CD4-positive, alpha-beta T cell treated with Interleukin-2 at 100 ng/mL for 4 hours (primary cell): Measurements from ENCODE around the gene DSC2.

ENCODE experiments used
- DNase-seq: peaks from one replicate; pipeline ENCODE4 v3.0.0-alpha.2; 2020; ENCODE audit warnings: low spot score

Gene DSC2

DNA sequence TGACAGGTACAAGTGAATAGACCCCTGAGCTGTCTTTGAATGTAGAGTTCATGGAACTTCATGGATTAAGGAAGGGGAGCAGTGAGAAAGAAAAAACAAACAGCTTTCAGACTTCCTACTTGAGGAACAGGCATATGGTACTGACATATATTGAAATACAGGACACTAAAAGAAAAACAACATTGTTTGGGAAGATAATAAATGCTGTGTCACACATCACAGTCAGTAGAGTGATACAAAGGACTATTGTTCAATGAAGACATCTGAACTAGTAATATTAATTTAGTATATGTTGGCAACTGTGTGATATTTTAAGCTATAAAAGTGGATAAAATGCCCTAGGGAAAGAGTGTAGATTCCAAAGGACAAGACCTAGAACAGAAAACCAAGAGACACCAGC is 3.3 kb downstream of the DSC2 start:
- DNase-seq: no peak

DNA sequence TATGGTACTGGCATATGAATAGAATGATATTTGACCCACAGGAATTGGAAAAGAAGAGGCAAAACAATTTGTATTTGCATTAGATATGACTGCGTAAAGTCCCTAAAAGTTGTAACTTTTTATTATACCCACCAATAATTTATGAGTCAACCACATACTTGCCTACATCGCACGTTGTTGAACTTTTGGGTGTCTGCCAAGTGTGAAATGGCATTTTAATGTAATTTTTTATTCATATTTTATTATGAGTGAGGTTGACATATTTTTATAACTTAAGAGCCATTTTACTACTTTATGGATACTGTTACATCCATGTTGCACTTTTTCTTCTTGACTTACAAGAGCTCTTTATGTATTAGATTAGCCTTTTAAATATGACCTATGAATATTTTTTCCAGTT is 4.6 kb downstream of the DSC2 start:
- DNase-seq: no peak

DNA sequence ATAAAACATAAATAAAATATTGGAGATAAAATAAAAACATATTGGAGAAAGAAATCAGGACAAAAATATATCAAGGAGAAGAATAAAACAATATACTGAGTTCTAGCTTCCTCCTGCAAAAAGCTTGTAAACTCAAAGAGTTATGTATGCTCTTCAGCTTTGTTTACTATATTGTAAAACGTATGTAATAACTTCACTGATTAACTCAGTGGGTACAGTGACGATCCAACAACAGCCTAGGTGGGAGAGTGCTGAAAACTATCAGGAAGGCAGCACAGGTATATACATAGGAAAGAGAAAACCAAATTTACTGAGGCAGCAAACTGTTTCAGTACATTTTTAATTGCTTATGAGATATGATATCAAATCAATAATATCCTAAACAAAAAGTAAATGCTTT is 8.3 kb downstream of the DSC2 start:
- no peak for DNase-seq

DNA sequence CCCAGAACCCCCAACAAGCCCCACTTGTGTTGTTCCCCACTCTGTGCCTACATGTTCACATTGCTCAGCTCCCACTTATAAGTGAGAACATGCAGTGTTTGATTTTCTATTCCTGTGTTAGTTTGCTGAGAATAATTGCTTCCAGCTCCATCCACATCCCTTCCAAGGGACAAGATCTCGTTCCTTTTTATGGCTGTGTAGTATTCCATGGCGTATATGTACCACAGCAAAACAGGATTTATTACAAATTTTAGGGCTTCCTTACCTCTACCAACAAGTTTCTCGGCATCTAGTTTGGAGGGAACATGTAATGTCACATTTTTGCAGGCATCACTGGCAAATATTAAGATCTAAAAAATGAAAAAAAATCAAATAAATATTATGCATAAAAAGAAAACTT is 8.9 kb downstream of the DSC2 start:
- no peak for DNase-seq

DNA sequence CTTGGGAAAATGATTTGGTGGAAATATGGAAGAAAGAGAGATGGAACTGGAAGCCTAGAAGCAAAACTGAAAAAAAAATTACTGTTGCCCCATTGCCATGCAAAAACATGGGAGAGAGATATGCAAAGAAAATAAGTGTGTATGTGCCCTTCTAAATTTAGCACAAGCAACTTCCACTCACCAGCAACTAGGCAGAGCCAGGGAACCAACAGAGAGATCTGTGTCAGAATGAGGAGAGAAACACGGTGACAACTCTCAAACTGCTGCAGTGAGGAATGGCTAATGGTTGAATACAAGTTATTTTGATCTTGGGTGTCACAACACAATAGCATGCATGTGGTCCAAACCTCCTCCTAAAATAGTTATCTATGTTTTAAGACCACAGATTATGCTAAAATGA is 10.9 kb downstream of the DSC2 start:
- DNase-seq: no peak

DNA sequence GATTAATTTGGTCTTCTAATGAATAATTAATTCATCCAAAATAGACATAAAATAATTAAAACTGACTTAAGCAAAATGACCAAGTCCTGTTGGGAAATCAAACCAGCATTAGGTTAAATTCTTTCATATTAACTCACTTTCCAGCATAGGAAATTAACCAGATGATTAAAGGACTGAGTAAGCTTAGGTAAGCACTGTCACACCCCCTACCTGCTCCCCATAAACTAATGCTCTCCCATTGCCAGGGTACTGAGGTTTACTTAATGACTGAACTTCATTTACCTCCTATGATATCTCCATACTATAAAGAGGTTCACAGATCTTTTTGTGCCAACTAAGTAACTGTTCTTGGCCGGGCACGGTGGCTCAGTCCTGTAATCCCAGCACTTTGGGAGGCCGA is 13.7 kb downstream of the DSC2 start:
- DNase-seq: no peak

DNA sequence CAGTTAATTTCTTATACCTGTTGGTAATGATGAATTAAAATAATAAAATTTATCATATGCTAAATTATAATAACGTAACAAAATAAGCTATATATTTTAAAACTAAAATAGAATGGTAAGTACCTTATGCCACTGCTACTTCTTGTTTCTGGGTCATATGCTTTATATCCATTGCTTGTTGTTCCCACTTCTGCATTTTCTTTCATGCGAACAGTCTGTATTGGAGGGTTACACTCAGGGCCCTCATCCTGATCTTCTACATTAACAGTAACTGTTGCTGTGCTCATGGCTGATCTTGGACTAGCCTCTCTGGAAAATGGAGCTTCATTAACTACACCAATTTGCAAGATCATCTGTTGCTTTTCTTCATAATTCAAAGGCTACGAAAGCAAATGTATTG is 22.2 kb downstream of the DSC2 start:
- DNase-seq: no peak

DNA sequence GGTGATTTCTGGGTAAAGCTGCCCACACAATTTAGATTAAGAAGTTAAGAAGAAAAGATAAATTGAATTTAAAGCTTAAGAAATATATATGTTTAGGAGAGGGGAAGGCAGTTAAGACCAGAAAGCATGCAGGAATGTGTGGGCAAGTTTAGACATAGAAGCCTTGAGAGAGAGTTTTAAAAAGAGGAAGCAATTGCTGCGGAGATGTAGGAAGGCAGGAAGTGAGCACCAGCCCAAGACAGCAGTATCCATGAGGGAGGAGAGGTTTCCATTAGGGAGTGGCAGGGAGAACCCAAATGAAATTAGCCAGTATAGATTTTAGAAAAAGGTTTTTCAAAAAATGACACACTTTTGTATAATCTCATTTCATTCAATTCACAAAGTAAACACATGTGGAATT is 24.3 kb downstream of the DSC2 start:
- DNase-seq: no peak

DNA sequence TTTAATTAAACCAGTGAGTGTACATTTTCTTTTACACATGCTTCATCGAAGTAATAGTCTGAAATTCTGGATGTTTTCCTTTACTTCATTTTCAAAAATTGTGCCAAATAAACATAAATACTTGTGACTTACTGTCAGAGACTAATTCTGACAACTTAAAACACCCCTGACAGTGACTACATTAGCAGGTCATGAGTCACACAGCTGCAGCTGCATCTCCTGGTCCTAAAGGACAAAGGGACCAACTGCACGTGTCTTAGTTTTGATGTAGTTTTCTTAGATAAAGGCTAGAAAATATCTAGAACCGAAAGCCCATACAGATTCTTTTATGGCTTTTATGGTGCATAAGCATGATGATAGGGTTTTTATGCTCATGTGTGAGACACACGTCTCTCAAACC is 30.0 kb downstream of the DSC2 start:
- no peak for DNase-seq

DNA sequence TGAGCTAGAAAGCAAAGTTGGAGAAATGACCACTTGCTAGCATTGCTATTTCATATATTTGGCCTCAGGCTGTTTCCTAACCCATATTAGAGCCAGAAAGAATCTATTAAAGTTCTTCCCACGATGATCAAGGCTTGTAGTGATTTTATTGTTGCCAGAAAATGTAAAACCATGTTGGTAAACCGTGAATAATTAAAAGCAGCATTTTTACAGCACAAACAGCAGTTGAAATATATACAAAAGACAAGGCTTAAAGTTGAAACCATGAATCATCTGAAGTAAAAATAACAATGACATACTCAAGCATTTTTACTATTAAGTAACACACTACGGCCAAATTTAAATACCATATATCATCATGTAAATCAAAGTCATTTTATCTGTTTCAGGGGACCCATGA is 32.0 kb downstream of the DSC2 start:
- no peak for DNase-seq

DNA sequence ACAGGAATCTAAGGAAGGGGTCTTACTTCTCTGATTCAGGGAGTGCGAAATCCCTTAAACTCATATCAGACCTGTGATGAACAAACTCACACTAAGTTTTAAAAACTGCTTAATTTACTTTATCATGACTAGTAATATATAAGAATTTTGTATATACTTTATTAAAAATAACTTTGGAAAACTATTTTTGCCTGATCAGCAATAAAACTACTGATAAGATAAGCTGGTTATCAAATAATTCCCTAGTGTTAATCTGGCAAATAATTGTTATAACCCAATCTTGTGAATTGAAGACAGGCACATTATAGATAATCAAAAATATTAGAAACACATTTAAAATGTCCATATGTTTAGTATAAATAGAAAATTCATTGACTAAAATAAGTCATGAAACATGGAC is 36.0 kb downstream of the DSC2 start:
- no peak for DNase-seq

DNA sequence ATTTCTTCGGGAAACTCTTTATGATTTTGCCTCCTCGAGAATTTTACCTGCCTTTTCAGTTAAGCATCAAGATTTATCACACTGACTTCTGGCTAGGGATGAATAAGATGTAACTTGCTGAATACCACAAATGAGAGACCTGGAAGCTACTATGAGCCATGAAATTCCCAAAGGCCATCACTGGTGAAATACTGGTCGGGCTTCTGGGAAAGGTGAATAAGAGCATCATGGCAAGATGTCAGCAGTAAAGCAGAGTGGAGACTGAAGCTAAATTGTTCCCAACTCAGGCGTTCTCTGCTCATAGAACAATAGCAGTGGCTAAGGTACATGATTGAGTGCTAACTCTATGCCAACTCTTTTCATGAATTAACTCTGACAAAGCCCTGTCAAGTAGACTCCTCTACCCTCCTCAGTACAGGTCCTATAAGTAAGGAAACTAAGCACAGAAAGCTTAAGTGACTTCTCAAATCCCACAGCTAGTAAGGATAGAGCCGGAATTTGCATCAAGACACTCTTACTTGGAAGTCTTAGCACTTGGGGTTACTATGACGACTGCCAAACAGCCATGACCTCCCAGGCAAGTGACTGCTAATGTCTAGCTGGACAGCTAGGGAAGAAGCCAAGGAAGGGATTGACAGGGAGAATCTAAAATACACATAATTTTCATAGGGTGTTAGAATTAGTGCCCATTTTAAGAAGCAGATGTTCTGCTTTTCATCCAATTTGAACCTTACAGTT is 37.0 kb downstream of the DSC2 start:
- DNase-seq: no peak

DNA sequence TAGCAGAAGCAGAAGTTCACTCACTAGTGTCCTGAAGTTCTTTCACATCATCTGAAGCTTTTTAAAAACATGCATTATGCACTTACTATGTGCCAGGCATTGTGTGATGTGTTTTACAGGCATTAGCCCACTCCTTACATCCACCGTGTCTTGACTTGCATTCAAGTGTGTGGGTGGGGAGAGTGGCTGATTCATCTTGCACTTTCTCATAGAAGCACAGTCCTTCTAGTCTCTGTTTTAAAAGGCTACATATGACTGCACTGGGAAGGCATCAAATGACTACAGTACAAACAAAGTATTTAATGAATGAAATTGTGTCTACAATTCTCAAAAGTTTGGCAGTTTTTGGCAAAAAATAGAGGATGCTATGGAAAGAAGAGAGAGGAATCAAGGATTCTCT is 38.1 kb downstream of the DSC2 start:
- no peak for DNase-seq

DNA sequence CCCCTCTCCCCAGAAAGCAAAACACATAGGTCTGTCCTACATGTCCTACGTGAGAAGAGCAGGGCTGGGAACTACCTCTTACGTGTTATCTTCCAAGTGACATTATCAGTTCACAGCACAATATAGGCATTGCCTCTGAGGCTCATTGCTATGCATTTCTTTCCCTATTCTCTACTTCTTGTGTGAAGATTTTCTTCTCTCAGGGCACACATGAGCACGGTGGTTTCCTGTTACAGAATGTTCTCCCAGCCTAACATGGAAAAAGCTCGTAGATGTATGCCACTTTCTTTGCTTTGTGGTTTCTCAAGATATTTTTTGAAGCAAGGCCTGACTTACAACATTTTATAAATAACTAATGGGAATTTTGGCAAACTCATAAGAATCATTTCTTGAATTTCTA is 40.3 kb downstream of the DSC2 start:
- DNase-seq: no peak

DNA sequence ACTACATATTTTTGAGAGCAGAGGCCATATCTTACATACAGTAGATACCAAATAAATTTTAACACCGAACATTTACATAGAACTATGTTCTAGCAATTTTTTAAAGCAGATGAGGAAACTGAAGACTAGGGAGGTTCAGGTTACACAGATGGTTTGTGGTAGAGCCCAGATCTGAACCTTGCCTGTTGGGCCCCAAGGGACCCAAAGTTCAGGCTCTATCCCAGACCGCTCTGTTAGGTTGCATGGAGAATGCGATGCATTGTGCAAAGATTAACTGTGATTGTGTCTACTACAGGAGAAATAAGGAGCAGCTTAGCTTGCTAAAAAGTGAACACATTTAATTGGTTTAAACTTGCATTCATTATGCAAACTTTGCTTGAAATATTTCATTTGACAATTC is 43.3 kb downstream of the DSC2 start:
- no peak for DNase-seq

DNA sequence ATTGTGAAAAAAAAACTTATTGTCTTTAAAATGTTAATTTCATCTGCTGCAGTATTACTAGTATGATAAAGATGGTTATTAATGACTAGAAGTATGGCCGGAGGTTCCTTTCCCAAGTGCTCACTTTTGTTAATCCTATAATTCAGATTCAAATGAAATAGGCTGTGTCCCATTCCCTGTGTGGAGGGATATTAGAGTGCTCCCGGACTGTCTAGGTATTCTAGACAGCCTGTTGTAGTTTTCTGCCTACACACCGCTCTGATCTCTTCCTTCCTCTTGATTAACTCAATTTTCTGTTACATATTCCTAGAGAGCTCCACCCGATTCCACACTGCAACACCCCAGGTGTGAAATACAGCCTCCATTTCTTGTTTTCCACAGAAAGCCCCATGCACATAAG is 44.3 kb downstream of the DSC2 start:
- no peak for DNase-seq

DNA sequence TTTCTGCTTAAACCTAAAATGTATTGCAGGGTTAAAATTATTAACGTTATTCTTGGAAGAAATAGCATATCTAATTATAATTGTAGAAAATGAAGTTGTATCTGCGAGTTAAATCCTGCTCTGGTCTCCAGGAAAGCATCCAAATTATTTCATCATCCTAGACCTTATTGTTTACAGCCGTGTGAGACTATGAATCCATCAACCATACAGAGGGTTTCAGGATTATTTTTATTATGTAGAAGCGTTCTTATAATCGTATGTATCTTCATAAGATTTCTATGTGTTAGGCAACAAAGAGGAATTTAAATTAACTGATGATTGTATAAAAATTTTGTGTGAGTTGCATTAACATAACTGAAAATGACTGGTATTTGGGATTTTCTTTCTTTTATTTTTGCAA is 45.2 kb downstream of the DSC2 start:
- DNase-seq: no peak

DNA sequence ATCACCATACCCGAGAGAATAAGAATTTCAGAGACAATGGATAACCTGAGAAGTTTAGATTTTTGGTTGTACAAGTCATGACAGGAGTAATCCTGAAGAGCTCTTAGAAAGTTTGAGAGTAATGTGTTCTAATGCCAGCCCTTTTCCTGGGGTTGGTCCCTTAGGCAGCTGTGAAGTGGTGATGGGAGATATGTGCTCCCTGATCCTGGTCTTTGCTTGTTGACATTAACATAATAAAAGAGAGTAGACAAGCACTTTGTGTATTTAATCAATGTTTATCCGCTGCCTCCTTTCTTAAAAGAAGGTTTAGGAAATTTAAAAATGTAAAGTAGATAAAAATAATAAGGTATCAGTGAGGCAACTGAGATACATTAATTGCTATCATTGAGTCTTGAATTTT is 45.9 kb downstream of the DSC2 start:
- DNase-seq: no peak

DNA sequence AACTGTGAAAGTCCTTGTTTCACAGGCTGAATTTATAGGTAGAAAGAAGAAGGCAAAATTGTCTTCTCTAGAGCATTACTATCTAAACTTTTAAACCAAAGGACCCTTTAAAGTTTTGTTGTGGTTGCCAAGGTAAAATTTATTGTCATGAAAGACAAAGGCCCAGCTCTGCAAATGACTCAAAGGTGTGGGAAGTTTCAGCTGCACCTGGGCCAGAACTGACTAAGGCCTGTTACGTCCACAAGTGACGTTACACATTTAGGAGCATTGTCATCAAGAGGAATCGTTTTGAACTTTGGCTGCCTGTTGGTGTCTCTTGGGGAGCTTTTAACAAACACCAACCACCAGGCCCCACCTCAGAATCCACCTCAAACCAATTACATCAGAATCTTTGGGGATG is 51.6 kb downstream of the DSC2 start:
- no peak for DNase-seq

DNA sequence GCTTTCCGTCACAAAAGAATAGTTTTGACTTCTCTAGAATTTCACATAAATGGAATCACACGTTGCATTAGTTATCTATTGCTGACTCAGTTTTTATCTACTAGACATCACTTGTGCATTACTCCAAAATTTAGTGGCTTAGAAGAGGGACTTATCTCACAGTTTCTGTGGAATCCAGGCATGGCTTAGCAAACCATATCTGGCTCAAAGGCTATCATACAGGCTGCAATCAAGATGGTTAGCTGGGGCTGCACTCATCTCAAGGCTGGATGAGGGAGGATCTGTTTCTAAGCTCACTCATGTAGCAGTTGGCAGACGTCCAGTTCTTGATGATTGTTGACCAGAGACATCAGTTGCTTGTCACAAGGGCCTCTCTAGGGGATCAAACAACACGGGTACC is 53.0 kb downstream of the DSC2 start:
- DNase-seq: no peak

DNA sequence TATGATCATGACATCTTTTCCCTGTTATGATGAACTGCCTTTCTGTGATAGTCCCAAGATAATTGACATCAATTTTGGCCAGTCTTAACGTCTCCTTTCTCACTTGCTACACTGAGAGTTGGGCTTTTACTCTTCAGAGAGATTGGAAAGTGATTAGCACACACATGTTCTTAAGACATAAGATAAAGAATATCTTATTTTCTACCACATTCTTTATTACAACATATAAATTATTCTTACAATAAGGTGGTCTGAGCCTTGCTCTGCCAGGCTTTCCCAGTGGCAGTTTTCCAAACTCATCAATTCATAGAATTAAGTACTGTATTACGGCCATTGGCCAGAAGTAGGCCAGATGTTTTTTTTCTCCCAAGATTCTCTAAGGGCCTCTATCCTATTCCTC is 54.0 kb downstream of the DSC2 start:
- no peak for DNase-seq

DNA sequence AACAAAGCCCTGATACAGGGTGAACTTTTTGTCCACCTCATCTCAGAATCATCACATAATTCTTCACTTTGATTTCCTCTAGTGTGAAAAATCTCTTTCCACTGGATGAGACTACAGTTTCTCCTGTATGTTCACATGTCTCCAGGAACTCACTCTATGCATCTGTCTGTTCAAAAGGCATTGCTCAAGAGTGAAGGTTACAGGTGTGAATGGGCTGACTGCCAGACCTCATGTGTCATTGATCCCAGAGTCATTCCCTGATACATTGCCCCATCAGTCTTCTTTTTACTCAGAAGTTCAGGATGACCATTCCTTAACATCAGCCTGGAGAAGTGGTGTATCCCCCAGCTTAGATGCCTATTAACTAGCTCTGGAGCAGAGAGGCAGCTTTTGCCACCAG is 55.3 kb downstream of the DSC2 start:
- DNase-seq: no peak

DNA sequence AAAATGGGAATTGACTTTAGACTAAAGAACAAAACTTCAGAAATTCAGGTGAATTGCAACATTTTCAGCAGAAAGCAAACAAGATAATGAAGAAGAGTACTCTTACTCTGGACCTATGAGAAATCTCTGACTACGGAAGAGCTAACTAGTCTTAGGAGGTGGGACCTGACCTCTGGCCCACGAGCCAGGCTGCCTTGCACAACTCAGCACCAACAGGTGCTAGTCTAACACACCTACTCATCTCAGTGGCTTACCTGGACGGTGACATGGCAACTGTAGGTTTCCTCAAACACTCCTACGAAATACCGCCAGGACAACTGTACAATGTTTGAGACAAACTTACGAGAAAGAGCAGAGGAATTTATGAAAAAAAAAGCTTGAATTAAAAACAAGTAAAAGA is 56.6 kb downstream of the DSC2 start:
- DNase-seq: no peak

DNA sequence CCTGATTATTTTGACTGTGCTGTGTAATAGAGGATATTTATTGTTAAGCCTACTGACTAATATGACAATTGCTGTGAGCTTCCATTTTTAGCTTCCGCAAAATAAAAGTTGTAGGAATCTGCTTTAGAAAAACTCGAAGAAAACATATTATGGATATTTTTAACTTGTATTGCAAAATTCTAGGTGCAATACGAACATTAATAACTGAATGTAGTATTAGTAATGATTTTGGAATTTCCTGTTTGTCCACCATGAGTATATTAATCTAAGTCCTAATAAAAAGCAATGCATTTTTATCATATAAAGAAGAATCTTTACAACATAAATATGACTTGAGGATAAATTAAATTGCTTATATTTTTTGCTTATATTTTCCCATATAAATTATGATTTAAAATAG is 57.3 kb downstream of the DSC2 start:
- DNase-seq: no peak

DNA sequence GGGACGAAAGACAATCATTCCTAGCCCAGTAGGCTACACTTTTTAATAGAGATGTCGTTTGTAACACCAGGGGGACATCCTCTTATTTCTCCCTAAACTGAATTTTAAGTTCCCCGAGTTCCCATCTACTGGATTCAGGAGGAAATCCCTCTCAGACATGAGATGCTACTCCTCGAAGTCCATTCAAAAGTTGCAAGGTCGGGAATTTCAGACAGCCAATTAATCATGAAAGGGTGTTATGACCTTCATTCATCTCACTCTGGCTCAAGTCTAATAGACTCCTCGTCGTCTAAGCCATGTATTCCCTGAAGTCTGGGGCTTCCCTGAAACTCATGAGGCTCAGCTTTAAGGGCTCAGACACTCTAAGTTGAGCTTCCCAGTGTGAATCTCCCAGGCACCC is 58.5 kb downstream of the DSC2 start:
- no peak for DNase-seq
